Psoas muscle (tissue), 8 donors: ENCODE results near the gene RPL27A. TPM values are rescaled to one million over a fixed set of nuclear protein-coding genes. Genes with fewer than 3 reads are reported as not detected.

Source experiments
- ATAC-seq, 4 donors: fragments of 200-7000 bp; cut with Tn5 transposase; one replicate each; pipeline ENCODE4 v1.9.1; 2020; ENCODE audit warnings: moderate library complexity in 3 of 4, mild to moderate bottlenecking in 2 of 4
- DNase-seq, 2 donors: peaks; one replicate each; pipeline ENCODE4 v3.0.0-alpha.2; 2020
- H3K27ac ChIP-seq: fragments of 200-600 bp; one replicate; pipeline ENCODE4 v1.8.0; 2022
- H3K27me3 ChIP-seq, 3 donors: fragments of 200-600 bp in 1 of 3; one replicate each; pipeline versions ENCODE4 v1.6.1 to v1.8.0; 2013 to 2022; ENCODE audit warnings: low read length in 2 of 3, mild to moderate bottlenecking in 2 of 3, moderate library complexity in 1 of 3; ENCODE audit not compliant: insufficient read depth in 3 of 3
- H3K36me3 ChIP-seq, 2 donors: fragments of 200-600 bp in 1 of 2; one replicate each; pipeline versions ENCODE4 v1.6.1 to v1.8.0; 2013 to 2022; ENCODE audit warnings: low read depth in 1 of 2, mild to moderate bottlenecking in 1 of 2, moderate library complexity in 1 of 2; ENCODE audit not compliant: insufficient read depth in 1 of 2
- H3K4me1 ChIP-seq: fragments of 200-600 bp; one replicate; pipeline ENCODE4 v1.8.0; 2022
- H3K4me3 ChIP-seq: fragments of 200-600 bp; one replicate; pipeline ENCODE4 v1.8.0; 2022; ENCODE audit warnings: mild to moderate bottlenecking
- H3K9me3 ChIP-seq: fragments of 200-600 bp; one replicate; pipeline ENCODE4 v1.8.0; 2022
- WGBS, 3 donors: extraction: QIAGEN DNeasy Blood & Tissue Kit; methylation state at CpG; one replicate each; pipeline versions ENCODE4 v1.1.6 to v1.1.7; 2013; 5-methylcytosine and 5-hydroxymethylcytosine counted together
- intact Hi-C, 2 donors: fragments of 100-400 bp; cut with DNase I; formaldehyde crosslinking; loops; one replicate each; pipeline versions ENCODE4 v1.11.0 to v1.14.2; 2022
- polyA plus RNA-seq, 3 donors: library from polyadenylated mRNA; stranded (reverse); fragments of 200-250 nt; gene quantifications; one replicate each; pipeline ENCODE4 v1.2.3, GENCODE V29; 2013
- total RNA-seq, 4 donors: library from RNA; stranded (reverse); fragmentation: NEBNext Ultra II Directional in 2 of 4; extraction: Animal tissue kit (Norgen Biotek cat#: 25700) in 2 of 4; gene quantifications; one replicate each; pipeline versions ENCODE4 v1.2.1 to v1.2.4, GENCODE V29; 2021 to 2023
- TF ChIP-seq, protein P1 (sequence below): fragments of 200-600 bp; IDR thresholded peaks from one replicate; pipeline ENCODE4 v1.8.0; 2022; ENCODE audit warnings: antibody characterized with exemption
- donor health status: healthy with polysubstance abuse.
- donor health status: DM: no; HTN: no; CAD: no; lungs with moderate emphysema.
- donor health status: Bipolar disorder and iron deficiency.
- donor health status: healthy.
- donor health status: DM: yes; HTN: yes; CAD: no.
- donor health status: DM: no; HTN: no; CAD: no.
- donor health status: DM: no; HTN: no; CAD: no.
- donor health status: DM: yes; HTN: yes; CAD: no.

The RPL27A gene
- total and polyA plus RNA-seq, 7 donors: 308 to 2,060 (median 673) TPM

DNA sequence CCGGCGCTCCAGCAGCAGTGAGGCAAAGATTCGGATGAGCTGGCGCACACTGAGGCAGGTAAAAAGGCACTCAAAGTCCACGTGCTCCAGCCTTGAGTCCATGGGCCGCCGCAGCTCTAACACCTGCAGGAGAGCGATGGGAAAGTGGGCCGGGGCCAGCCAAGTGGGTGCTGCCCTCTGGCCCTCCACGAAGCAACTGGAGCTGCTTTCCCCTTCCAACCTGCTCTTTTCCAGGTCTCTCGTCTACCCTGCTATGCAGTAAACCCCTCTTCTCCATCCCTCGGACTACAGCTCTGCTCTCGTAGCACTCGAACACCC lies 20.0 kb downstream of the RPL27A start:
- ATAC-seq (no peak), DNase-seq (no peak)
- intact Hi-C loops: no loop called here
- 90 to 92% (median 92%) methylated on average over 14 of the region's 14 CpGs for WGBS, 3 donors
- H3K4me3 ChIP-seq: no peak overlapping the region
- H3K4me1 ChIP-seq: peaks cover 12% of the 10 kb centered on the region
- peaks cover 0 to 51% of the 10 kb centered on the region in 2 donors for H3K36me3 ChIP-seq
- H3K27ac ChIP-seq: no peak overlapping the region
- H3K9me3 ChIP-seq: no peaks in the 10 kb centered on the region
- no peaks in the 10 kb centered on the region for H3K27me3 ChIP-seq
- TF ChIP-seq, protein P1, sequence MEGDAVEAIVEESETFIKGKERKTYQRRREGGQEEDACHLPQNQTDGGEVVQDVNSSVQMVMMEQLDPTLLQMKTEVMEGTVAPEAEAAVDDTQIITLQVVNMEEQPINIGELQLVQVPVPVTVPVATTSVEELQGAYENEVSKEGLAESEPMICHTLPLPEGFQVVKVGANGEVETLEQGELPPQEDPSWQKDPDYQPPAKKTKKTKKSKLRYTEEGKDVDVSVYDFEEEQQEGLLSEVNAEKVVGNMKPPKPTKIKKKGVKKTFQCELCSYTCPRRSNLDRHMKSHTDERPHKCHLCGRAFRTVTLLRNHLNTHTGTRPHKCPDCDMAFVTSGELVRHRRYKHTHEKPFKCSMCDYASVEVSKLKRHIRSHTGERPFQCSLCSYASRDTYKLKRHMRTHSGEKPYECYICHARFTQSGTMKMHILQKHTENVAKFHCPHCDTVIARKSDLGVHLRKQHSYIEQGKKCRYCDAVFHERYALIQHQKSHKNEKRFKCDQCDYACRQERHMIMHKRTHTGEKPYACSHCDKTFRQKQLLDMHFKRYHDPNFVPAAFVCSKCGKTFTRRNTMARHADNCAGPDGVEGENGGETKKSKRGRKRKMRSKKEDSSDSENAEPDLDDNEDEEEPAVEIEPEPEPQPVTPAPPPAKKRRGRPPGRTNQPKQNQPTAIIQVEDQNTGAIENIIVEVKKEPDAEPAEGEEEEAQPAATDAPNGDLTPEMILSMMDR: no peak

- H3K27me3 ChIP-seq: no peaks in the 10 kb centered on the region
- DNase-seq (no peak), ATAC-seq (no peak)
- no peak overlapping the region for H3K27ac ChIP-seq
- WGBS, 3 donors: 90 to 100% (median 94%) methylated on average over 2 of the region's 2 CpGs
- peaks cover 0 to 36% of the 10 kb centered on the region in 2 donors for H3K36me3 ChIP-seq
- H3K9me3 ChIP-seq: no peaks in the 10 kb centered on the region
- intact Hi-C loops: no loop called here
- peaks cover 28% of the 10 kb centered on the region for H3K4me1 ChIP-seq
- TF ChIP-seq, protein P1: no peak
- H3K4me3 ChIP-seq: no peak overlapping the region
These were observed 21.5 kb downstream of the RPL27A start for GRCh38 chr11:8704136-8704535.

- Histone ChIP-seq H3K9me3 (no peaks in the 10 kb centered on the region), H3K27ac (no peak overlapping the region), H3K36me3 (peaks cover 0 to 33% of the 10 kb centered on the region in 2 donors), H3K4me3 (no peak overlapping the region), H3K4me1 (peaks cover 28% of the 10 kb centered on the region), H3K27me3 (no peaks in the 10 kb centered on the region)
- TF ChIP-seq, protein P1: no peak
- 86 to 96% (median 89%) methylated on average over 5 of the region's 5 CpGs for WGBS, 3 donors
- ATAC-seq (no peak), DNase-seq (no peak)
- intact Hi-C loops: no loop called here
These were observed 22.6 kb downstream of the RPL27A start for GRCh38 chr11:8705146-8705545.

- peaks cover 0 to 39% of the 10 kb centered on the region in 2 donors for H3K36me3 ChIP-seq
- no peaks in the 10 kb centered on the region for H3K27me3 ChIP-seq
- DNase-seq (no peak), ATAC-seq (peak in 2 of 4 donors; percentile 3 to 6)
- peak overlapping the region; percentile 72 for H3K27ac ChIP-seq
- H3K4me1 ChIP-seq: peaks cover 28% of the 10 kb centered on the region
- TF ChIP-seq, protein P1: no peak
- 74 to 83% (median 81%) methylated on average over 14 of the region's 14 CpGs for WGBS, 3 donors
- H3K4me3 ChIP-seq: no peak overlapping the region
- no peaks in the 10 kb centered on the region for H3K9me3 ChIP-seq
- intact Hi-C loops: no loop called here
These were observed 24.3 kb downstream of the RPL27A start for GRCh38 chr11:8706673-8707432.
